GM03348 (cell line): ENCODE data around the gene RUVBL2.

Source experiments
- DNase-seq: peaks from one replicate; pipeline ENCODE4 v3.0.0; 2012; ENCODE audit warnings: low spot score

The RUVBL2 gene

GRCh38 chr19:48993175-48994034 lies at the start of gene RUVBL2, which contains the start of gene GYS1:
TSS of gene RUVBL2 (plus strand) at chr19:48993887. CDS start at chr19:48993912, 25 bp downstream.
TSS of gene GYS1 (minus strand) at chr19:48993309. CDS start at chr19:48993112, 197 bp downstream.
- peak; percentile 99 for DNase-seq

DNA sequence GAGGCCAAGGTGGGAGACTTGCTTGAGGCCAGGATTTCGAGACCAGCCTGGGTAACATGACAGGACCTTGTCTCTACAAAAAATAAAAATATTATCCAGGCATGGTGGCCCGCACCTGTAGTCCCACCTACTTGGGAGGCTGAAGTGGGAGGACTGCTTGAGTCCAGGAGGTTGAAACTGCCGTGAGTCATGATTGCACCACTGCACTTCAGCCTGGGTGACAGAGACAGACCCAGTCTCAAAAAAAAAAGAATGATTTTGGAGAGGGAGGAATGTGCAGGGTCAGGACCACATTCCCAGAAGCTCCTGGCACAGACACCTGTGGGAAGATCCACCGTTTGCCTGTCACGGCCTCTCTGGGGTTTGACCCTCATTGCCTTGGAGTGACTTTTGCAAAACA lies 48.3 kb upstream of the RUVBL2 start:
- no peak for DNase-seq

DNA sequence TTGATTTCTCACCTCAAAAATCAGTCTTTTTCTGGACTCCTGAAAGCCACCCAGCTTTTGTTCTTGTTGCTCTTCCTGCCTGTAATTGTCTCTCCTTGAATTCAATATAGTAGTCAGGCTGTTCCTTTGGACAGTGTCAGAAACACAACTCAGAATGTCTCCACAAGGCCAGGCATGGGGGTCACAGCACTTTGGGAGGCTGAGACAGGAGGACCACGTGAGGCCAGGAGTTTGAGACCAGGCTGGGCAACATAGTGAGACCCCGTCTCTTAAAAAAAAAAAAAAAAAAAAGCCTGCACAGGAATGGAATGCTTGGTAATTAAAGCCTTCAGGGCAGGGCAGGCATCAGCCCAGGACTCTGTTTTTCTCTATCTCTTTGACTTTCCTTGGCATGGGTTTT lies 47.9 kb upstream of the RUVBL2 start:
- no peak for DNase-seq

- DNase-seq = no peak
Measured at GRCh38 chr19:48946463-48947257, 47.0 kb upstream of the RUVBL2 start.

GRCh38 chr19:48947258-48947542 lies 46.5 kb upstream of the RUVBL2 start:
- DNase-seq = no peak

DNA sequence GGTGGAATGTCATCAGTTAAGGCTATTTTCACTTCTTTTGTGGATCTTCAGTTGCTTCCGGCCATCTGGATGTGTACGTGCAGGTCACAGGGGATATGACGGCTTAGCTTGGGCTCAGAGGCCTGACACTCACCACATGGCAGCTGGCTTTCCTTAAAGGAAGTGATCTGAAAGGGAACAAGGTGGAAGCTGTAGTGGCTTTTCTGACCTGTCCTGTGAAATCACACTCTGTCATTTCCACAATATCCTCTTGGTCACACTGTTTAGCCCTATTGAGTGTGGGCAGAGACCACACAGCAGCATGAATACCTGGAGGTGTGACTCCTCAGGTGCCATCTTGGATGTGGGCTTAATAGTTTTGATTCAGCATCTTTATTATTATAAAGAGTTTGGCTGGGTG lies 43.5 kb upstream of the RUVBL2 start:
- no peak for DNase-seq

- DNase-seq = no peak
Measured at GRCh38 chr19:48950830-48951519, 42.7 kb upstream of the RUVBL2 start.

- no peak for DNase-seq
Measured at GRCh38 chr19:48953141-48953540, 40.5 kb upstream of the RUVBL2 start.

- DNase-seq = no peak
Measured at GRCh38 chr19:48953990-48954594, 39.6 kb upstream of the RUVBL2 start.

DNA sequence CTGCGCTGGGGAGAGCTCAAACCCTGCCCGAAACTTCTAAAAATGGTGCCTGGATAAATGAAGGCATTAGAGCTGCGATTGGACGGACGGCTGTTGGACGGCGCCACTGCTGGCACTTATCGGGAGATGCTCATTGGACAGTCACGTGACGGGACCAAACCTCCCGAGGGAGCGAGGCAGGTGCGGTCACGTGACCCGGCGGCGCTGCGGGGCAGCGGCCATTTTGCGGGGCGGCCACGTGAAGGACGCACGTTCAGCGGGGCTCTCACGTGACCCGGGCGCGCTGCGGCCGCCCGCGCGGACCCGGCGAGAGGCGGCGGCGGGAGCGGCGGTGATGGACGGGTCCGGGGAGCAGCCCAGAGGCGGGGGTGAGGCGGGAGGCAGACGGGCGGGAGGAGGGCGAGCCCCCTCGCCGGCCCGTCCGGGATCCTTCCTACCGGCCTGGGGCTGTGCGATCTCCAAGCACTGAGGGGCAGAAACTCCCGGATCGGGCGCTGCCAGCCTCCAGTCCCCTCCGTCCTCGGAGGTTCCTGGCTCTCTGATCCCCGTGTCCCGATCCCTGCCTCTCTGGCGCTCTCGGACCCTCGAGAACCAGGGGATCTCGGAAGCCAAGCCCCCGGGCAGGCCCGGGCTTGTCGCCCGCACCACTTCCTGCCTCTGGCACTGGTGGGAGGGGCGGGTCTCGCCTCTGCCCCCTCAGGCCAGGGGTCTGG lies 38.9 kb upstream of the RUVBL2 start, which contains the start of gene BAX:
BAX (plus strand) TSS at position 281 of the 713 bp plus-strand sequence; CDS start at position 335, 54 bp downstream.
- DNase-seq = peak; percentile 98

GRCh38 chr19:48955308-48955958 lies 38.3 kb upstream of the RUVBL2 start:
- DNase-seq = no peak

DNA sequence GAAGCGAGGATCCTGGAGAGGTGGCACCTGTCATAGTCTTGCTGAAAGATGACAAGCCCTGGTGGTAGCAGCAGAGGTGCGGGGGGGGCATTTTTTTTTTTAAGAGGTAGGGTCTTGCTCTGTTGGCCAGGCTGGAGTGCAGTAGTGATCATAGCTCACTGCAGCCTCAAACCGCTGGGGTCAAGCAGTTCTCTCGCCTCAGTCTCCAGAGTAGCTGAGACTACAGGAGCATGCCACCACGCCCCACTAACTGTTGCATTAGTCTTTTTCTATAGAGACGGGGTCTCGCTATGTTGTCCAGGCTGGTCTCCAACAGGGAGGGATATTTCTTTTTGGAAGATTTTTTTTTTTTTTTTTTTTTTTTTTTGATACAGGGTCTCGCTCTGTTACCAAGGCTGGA lies 35.7 kb upstream of the RUVBL2 start:
- DNase-seq = no peak

GRCh38 chr19:48959341-48960239 lies 34.1 kb upstream of the RUVBL2 start:
- no peak for DNase-seq

DNA sequence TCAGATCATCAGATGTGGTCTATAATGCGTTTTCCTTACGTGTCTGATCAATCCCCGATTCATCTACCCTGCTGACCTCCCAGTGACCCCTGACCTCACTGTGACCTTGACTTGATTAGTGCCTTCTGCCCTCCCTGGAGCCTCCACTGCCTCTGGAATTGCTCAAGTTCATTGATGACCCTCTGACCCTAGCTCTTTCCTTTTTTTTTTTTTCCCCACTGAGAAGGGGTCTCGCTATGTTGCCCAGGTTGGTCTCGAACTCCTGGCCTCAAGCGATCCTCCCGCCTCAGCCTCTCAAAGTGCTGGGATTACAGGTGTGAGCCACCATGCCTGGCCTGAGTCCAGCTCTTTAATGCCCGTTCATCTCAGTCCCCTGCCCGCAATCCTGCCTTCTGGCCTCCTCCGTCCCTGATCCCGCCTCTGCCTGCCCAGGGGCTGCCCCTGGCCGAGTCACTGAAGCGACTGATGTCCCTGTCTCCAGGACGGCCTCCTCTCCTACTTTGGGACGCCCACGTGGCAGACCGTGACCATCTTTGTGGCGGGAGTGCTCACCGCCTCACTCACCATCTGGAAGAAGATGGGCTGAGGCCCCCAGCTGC lies 32.5 kb upstream of the RUVBL2 start:
- no peak for DNase-seq

GRCh38 chr19:48961673-48962028 lies 32.0 kb upstream of the RUVBL2 start:
- no peak for DNase-seq

DNA sequence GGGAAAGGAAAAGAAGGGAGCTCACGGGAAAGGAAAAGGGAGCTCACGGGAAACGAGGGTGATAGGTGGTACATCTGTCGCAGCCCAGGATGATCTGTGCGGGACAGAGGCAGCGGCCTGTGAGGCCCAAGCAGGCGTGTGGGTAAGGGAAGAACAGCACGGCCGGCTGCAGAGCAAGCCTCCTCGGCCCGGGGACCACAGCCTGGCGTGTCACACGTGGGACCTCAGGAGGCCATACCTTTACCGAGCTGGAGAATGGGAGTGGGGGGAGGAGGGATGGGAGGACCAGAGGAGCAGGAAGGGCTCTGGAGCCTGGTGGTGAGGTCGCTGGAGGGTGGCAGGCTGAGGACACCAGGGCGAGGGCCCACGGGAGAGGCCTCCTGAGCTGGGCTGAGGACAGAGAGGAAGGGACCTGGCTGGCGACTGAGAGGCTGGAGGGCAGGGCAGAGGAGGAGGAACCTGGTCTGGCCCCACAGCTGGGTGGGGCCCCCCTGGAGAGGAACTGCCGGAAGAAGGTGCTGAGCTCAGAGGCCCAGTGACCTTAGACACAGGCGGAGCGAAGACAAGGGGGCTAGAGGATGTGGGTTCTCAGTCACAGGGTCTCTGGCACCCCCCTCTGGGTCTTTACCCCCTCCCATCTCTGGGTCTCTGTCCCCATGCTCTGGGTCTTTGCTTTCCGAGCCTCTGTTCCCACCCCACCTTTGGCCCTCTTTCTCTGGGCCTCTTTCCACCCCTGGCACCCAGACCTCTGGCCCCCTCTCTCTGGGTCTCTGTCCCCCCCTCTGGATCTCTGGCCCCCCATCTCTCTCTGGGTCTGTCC lies 31.4 kb upstream of the RUVBL2 start:
- peak; percentile 47 for DNase-seq

GRCh38 chr19:48962849-48963165 lies 30.9 kb upstream of the RUVBL2 start:
- no peak for DNase-seq

GRCh38 chr19:48963371-48964204 lies 30.1 kb upstream of the RUVBL2 start:
- peak; percentile 83 for DNase-seq
